Measurements from ENCODE around the gene SYVN1.
A peak's percentile ranks its signal among the peaks of the same experiment; 100 is the strongest.
"Not testable (repeated sequence)": the region's sequence is repeated elsewhere in the genome, so short reads cannot be mapped to it uniquely, and the experiment has no call there.

The SYVN1 gene

DNA sequence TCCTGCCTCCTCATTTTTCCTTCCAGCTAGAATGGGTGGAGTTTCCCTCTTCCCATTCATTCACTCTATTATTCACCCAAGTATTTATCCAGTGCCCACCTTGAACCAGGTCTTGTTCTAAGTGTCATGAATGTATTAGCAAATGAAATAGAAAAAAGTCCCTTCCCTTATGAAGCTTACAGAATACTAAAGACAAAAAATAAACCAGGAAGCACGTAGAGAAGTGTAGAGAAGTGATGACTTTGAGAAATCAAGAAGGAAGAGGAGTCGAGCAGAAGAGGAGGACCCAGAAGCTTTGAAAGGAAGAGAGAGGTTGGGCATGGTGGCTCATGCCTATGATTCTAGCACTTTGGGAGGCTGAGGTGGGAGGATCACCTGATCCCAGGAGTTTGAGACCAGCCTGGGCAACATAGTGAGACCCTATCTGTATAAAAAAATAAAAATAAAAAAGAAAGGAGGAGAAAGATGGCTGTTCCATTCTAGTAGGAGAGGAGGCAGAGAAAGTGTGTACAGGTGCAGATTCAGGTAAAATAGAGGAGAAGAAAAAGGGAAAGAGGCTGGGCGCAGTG, 17.1 kb upstream of the SYVN1 start:
- DNase-seq (ENCODE audit: low read depth): no peak

DNA sequence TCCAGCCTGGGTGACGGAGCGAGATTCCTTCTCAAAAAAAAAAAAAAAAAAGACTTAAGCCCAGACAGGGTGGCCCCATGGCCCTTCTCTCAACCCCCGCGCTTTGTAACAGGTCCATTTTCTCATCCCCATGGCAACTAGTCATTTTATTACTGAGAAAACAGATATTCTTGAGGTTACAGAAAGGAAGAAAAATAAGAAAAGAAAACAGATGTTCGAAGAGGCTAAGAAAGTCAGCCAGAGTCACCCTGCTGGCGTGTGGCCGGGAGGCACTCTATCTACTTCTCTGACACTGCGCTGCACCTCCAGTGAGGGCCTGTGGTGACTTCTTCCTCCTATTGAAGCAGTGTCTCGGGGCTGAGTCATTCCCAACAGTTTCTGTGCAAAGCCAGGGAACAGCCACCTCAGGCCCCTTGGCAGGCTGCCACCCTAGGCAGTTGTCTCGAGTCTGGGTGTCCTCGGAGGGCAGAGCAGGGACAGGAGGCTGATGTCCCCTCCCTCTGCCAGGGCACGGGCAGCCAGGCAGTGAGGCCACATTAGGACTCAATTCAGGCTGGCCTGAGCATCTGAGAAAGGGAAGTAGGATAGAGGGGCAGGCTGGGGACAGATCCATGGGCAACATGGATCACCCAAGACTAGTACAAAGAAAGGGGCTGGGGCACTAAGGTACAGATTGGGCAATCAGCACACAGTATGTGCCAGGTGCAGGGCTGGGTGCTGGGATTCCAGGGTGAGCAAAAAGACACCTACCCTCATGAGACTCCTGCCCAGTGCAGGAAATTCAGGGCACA, 16.4 kb upstream of the SYVN1 start:
- DNase-seq (ENCODE audit: low read depth): peak; percentile 40

DNA sequence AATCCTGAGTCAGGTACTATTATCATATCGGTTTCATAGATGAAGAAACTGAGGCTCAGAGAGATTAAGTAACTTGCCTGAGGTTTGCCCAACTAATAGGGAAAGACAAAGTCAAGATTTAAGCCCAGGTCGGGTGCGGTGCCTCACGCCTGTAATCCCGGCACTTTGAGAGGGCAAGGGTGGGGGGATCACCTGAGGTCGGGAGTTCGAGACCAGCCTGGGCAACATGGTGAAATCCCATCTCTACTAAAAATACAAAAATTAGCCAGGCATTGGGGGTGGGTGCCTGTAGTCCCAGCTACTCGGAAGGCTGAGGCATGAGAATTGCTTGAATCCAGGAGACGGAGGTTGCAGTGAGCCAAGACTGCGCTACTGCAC, 15.8 kb upstream of the SYVN1 start:
- not testable (repeated sequence) for DNase-seq (ENCODE audit: low read depth)

DNA sequence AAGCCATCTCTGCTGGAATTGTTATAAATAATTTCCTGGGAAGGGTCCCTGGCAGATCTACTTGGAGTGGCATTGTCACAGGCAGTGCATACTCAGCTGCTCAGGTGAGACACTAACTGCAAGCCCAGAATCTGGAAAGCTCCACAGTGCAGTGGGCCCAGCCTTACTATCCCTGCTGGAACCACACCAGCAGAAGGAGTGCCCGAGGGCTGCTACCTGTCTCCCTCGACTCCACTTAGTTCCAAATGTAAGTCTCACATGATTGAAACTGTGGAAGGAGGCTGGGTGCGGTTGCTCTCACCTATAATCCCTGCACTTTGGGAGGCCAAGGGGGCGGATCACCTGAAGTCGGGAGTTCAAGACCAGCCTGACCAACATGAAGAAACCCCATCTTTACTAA, 14.3 kb upstream of the SYVN1 start:
- no peak for DNase-seq (ENCODE audit: low read depth)

DNA sequence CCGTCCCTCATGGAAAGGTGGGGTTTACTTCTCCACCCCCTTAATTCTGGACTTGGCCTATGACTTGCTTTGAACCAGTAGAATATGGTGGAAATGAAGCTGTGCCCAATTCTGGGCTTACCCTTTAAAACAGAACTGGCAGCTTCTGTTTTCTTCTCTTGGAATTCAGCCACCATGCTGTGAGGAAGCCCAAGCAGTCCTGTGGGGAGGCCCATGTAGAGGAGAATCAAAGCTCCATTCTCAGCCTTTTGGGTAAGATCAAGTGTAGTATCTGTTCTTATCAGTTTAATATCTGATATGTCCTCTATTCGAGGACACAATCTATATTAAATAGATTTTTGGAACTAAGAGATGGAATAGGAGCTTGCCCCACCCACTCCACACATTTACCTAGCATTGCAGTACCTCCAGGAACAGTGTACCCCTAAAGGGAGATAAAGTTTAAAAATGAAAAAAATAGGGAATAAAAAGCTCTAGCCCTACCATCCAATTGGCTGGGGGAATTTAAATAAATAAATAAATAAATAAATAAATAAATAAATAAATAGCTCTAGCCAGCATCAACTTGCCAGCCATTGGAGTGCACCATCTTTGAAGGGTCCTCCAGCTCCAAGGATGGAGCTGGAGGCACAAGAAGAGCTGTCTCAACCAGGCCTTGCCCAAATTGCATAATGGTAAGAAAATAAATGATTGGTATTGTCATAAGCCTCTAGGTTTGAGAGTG, 13.2 kb upstream of the SYVN1 start:
- DNase-seq (ENCODE audit: low read depth): no peak

DNA sequence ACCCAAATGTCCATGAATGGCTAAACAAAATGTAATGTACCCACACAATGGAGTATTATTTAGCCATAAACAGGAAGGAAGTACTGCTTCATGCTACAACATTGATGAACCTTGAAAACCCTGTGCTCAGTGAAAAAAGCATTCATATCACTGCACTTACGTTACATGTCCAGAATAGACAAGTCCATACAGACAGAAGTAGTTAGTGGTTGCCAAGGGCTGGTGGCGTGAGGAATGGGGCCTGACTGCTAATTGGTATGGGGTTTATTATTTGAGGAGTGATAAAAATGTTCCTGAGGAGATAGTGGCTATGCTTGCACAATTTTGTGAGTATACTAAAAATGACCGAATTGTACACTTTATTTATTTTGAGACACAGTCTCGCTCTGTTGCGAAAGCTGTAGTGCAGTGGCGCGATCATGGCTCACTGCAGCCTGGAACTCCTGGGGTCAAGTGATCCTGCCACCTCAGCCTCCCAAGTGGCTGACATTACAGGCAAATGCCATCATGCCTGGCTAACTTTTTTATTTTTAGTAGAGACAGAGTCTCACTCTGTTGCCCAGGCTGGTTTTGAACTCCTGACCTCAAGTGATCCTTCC, 7.7 kb upstream of the SYVN1 start:
- DNase-seq (ENCODE audit: low read depth): no peak

DNA sequence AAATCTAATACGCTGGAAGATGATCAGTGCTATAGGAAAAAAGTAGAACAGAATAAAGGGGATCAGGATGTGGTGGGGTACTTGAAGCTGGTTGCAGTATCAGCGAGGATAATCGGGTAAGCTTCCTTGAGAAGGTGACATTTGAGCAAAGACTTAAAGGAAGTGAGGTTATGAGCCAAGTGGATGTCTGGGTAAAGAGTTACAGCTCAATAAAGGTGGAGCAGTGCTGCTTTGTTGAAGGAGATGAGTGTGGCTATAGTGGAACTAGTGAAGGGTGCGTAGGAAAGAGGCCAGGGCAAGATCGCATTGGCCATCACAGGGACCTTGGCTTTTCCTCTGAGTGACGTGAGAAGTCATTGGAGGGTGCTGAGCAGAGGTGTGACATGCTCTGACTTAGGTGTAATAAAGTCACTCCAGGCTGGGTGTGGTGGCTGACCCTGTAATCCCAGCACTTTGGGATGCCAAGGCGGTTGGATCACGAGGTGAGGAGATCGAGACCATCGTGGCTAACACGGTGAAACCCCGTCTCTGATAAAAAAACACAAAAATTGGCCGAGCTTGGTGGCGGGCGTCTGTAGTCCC, 2.3 kb upstream of the SYVN1 start:
- DNase-seq (ENCODE audit: low read depth): no peak

DNA sequence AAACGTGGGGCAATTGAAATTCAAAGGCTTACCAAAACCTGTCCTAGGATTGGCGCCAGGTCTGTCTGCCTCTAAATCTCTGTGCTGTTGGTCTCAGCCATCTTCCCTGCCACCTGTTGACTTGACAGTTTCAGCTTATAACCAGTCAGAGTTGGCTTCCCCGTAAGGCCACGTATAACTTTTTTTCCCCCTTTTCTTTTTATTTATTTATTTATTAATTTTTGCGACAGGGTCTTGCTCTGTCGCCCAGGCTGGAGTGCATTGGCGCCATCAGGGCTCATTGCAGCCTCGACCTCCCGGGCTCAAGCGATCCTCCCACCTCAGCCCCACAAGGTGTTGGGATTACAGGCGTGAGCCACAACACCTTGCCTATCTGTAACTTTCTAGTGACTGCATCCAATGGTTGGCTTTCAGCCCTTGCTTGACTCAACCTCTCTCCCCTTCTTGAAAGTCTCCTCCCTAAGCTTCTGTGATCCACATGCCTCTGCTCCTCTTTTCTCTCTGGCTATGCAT, 1.4 kb upstream of the SYVN1 start:
- DNase-seq (ENCODE audit: low read depth): no peak

DNA sequence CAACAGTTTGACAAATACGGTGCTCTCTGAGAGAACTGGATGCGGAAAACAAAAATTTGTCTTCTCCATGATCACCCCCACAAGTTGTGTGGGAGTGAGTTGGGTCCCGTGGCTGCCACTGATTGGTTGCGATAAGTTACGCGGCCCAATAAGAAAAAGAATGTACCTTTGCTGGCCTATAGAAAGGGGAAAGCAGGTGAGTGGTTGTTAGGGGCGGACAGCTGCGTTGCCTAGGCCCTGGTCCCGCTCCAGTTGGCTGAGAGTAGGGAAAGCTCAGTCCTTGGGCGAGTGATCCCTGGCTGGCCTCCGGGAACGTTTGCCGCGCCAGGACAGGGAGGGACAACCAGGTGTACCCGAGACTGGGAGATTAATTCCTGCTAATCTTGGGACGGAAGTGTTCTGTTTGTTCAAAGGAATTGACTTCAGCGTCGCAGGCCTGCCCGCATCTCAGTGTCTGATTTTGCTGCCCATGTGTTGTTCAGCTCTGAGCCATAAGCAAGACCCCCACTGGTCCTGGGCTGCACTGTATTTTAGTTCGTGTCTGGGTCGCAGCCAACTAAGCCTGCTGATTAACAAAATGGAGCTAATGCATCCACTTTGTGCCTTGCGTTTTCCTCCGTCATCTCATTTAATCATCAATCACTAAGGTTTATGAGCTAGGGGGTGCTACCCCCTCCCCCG, 773 bp upstream of the SYVN1 start:
- peak; percentile 65 for DNase-seq (ENCODE audit: low read depth)

DNA sequence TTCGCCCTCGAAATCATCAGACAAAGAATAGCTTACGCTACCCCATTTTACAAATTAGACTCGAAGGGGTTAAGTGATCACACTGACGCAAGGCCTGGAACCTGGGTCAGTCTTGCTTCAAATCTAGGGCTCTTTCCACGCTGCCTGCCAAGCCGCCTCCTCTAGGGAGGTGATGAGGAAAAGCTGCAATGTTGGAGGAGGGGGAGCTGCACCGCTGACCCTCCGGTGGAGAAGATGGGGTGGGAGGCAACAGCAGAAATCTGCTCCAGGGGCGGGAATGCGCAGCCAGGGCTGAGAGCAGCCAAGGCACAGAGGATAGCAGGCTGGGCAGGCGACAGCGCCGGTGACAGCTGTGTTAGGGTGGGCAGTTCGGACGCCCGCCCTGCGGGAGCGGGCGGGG, 595 bp downstream of the SYVN1 start:
- no peak for DNase-seq (ENCODE audit: low read depth)

DNA sequence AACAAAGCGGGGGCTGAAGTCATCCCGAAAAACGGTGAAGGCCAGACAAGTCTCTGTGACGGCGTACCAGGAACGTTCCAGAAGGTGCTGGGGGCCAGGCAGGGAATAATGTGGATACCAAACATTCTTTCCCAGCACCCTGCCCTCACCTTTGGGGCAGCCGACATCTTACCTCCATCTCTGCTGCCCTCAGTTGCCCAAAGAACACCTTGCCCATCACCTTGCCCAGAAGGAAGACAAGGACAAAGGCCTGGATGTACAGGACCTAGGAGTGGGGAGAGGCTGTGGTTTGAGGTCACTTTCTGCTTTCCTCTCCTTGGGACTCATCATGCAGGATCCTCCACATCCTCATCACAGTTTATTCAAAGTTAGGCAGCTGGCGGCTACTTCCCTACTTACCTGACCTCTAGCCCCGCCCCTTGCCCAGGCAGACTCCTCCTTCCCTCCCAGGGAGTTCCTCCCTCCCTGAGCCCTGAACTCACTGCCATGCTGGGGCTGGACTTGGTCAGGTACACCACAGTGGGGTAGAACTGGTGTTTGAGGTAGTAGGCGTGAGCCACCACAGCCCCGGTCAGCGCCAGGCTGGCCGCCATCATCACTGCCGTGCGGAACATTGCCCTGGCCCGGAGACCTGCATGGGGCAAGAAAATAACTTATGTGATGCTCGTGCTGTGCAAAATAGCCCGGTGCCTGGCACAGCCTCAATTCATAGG, 1.2 kb downstream of the SYVN1 start:
- peak; percentile 60 for DNase-seq (ENCODE audit: low read depth)

DNA sequence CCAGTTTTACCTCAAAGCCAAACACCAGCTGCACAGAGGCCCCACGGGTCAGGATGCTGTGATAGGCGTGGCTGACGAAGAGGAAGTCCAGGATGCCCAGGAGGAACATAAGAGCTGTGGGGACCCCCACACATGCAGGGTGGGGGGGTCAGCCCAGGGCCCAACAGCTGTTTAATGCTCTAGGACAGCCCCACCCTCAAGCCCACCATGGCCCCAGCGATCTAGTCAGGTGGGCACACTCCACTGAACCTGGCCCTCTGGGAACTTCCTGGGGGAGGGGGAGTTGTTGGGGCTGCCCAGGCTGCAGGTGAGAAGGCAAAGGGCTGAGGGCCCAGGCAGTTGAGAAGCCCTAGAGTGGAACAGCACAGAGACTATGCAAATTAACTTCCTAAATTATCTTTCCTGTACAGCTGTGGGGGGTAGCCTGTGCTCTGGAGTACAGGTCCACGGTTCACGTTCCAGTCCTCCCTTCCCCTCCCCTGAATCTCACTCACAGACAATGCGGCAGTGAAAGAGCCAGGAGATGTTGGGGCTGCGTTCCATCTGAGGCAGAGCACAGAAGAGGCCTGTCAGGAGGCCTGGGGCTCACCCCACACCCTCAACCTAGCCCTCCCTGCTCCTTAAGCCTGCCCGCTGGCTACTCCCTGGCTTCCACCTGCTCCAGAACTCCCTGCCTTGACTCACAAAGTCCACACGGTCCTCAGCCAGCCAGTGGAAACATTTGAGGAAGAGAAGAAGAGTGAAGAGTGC, 1.9 kb downstream of the SYVN1 start:
- no peak for DNase-seq (ENCODE audit: low read depth)

DNA sequence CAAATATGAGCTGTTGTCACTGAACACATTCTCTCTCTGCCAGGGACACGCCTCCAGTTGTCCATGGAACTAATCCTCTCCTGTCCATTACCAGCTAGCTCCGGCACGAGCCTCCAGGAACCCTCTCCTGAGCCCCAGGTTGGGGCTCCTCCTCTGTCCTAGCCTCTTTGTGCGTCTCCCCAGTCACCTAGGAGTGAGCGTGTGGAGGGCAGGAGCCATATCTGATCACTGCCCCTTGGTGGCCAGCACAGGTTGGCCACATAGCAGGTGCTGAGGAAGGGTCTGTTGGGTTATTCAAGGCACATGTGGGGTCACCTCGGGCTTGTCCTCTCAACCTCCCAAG, 2.5 kb downstream of the SYVN1 start:
- DNase-seq (ENCODE audit: low read depth): no peak

DNA sequence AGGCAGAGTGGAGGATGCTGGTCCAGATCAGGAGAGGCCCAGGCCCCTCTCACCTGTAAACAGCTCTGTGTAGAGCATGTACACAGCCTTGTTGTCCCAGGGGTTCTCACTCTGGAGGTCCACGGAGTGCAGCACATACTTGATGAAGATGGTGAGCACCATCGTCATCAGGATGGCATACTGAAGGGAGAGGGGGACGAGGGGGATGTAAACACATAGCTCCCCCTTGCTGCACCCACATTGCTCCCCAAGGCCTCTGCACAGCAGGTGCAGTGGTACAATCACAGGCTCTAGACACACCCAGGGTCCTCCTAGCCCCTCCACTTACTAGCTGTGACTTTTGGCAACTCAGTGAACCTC, 2.9 kb downstream of the SYVN1 start:
- DNase-seq (ENCODE audit: low read depth): no peak

DNA sequence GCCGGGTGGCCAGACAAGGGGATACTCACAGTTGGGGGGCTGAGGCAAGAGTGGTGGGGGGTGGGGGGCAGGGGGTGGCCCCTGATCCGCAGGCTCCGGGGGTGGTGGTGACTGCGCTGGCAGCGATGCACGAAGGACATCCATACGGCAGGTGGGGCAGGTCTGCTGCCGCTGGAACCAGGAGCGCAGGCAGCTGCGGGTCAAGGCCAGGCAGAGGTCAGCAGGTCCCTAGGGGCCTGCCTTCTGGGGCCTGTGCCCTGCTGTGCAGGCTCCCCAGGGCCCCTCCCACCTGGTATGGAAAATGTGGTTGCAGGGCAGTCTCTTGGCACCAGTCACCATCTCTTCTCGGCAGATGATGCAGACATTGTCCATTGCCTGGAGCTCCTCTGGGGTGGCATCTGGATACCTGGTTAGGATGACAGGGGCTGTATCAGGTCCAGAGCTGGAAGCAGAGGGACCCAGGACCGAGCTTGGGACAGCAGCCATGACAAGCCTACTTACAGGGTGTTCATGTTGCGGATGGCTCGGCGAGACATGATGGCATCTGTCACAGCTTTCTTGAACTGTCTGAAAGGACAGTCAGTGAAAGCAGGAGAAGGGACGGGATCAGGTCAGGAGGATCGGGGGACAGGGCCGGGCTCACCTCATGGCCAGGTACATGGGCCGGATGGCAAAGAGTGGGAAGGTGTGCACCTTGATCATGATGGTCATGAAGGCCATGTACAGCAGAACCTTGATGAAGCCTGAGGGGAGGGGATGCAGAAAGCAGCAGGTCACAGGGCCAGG, 3.5 kb downstream of the SYVN1 start:
- no peak for DNase-seq (ENCODE audit: low read depth)

DNA sequence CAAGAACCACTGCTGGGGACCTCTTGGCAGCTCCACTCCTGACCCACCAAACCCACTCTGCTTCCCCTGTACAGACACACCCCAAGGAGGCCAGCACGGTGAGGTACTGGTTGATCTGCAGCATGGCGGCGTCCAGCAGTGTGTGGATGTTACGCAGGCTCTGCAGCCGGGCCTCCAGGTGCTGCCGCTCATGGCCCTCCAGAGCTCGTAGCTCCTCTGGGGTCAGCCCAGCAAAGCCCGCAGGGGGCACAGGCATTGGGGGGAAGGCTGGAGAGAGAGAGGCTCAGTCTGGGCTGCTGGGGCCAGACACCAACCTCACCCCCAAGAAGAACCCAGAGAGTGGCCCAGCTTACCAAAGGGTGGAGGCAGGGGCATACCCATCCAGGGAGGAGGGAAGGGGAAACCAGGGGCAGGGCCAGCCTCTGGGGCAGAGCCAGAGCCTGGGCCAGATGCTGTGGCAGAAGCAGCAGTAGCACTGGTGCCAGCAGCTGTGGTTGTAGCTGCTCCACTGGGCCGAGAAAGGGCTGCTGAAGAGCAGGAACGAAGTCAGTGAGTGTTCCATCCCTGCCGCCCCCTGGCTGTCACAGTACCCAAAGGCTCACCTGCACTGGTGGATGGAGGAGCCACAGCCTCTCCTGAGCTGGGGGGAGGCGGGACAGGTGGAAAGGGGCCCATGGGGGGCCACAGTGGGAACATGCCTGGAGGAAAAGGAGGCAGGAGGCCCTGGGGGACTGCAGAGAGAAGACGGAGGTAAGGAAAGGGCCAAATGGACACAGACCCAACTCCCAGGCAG, 4.5 kb downstream of the SYVN1 start:
- no peak for DNase-seq (ENCODE audit: low read depth)

DNA sequence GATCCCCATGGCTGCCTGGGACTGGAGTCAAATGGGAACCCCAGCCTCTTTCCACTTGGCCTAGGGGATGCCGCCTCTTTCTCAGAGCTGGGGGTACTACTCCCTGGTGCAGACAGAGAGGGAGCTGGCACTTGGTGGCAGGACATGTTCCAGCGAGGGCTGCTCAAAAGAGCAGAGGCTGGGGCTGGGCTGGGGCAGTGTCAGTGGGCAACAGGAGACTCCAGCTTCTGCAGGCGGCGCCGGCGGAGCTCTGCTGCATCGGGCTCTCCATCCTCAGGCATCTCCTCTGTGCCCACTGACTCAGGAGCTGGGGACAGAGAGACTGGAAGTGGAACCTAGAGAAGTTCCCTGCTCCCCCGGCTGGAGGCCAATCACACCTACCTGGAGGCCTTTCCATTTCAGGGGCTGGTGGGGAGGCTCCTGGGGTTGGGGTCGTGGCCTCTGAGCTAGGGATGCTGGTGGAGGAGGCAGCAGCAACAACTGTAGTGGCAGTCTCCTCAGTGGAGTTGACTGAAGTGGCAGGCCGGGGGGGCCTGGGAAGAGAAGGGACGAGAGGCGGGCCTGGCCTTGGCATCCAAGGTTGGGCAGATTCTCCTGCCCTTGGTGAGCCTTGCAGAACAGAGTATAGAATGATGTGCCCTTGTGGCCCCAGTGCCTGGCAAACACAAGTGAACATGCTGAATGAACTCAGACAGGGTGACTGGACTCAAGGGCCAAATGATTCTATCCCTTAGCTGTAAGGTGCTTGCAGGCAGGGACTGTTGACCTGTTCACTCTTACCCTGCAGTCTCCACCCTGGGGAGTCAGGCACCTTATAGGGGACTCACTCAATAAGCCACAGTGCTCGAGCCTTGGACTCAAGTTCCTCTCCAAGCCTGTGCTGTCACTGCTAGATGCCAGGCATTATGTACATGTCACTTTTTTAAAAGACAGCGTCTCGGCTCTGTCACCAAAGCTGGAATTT, 5.9 kb downstream of the SYVN1 start:
- no peak for DNase-seq (ENCODE audit: low read depth)
